Neural progenitor cell (in vitro differentiated cells): ENCODE data around the gene RAPGEF4. TPM values are rescaled to one million over a fixed set of nuclear protein-coding genes. Genes with fewer than 3 reads are reported as not detected.

Experiments
- DNase-seq: peaks from one replicate; pipeline ENCODE4 v3.0.0-alpha.2; 2016; ENCODE audit warnings: low spot score
- H2AFZ ChIP-seq: fragments of 200-600 bp; sonication (generic); replicated peaks from 2 replicates; pipeline ENCODE4 v1.6.1; 2016; ENCODE audit warnings: antibody characterized with exemption
- H3F3A ChIP-seq: fragments of 200-600 bp; sonication (generic); 2 replicates; pipeline ENCODE4 v1.6.1; 2016; ENCODE audit warnings: antibody characterized with exemption, low read depth
- H3K27ac ChIP-seq: fragments of 200-600 bp; sonication (generic); 2 replicates; pipeline ENCODE4 v1.5.1; 2016; ENCODE audit warnings: mild to moderate bottlenecking
- H3K27me3 ChIP-seq: fragments of 200-600 bp; sonication (generic); 2 replicates; pipeline ENCODE4 v1.6.1; 2016; ENCODE audit warnings: mild to moderate bottlenecking, moderate library complexity
- H3K36me3 ChIP-seq: fragments of 200-600 bp; sonication (generic); 2 replicates; pipeline ENCODE4 v1.5.1; 2016
- H3K4me1 ChIP-seq: fragments of 200-600 bp; sonication (generic); 2 replicates; pipeline ENCODE4 v1.6.1; 2016; ENCODE audit warnings: mixed run types
- H3K4me2 ChIP-seq: fragments of 200-600 bp; sonication (generic); 2 replicates; pipeline ENCODE4 v1.6.1; 2016
- H3K4me3 ChIP-seq: fragments of 200-600 bp; sonication (generic); 2 replicates; pipeline ENCODE4 v1.5.1; 2016
- H3K79me2 ChIP-seq: fragments of 200-600 bp; sonication (generic); 2 replicates; pipeline ENCODE4 v1.6.1; 2016; ENCODE audit warnings: low read depth
- H3K9ac ChIP-seq: fragments of 200-600 bp; sonication (generic); 2 replicates; pipeline ENCODE4 v1.6.1; 2016
- H3K9me3 ChIP-seq: fragments of 200-600 bp; sonication (generic); 2 replicates; pipeline ENCODE4 v1.5.1; 2016; ENCODE audit warnings: low read depth
- H4K20me1 ChIP-seq: fragments of 200-600 bp; sonication (generic); 2 replicates; pipeline ENCODE4 v1.6.1; 2016; ENCODE audit warnings: low read depth
- H3K27ac Mint-ChIP-seq: 3 replicates; pipeline ENCODE4 v1.8.0; 2021; ENCODE audit warnings: mixed read lengths
- H3K27me3 Mint-ChIP-seq: 2 replicates; pipeline ENCODE4 v1.8.0; 2022; ENCODE audit warnings: low read depth, mild to moderate bottlenecking, inconsistent platforms, moderate library complexity, mixed read lengths; ENCODE audit not compliant: insufficient read depth
- H3K36me3 Mint-ChIP-seq: 3 replicates; pipeline ENCODE4 v1.8.0; 2021; ENCODE audit warnings: mixed read lengths
- H3K4me1 Mint-ChIP-seq: 3 replicates; pipeline ENCODE4 v1.8.0; 2021; ENCODE audit warnings: mixed read lengths
- H3K4me3 Mint-ChIP-seq: 3 replicates; pipeline ENCODE4 v1.8.0; 2021; ENCODE audit warnings: mild to moderate bottlenecking, moderate library complexity, mixed read lengths
- H3K9me3 Mint-ChIP-seq: 3 replicates; pipeline ENCODE4 v1.8.0; 2020; ENCODE audit warnings: mixed read lengths
- CTCF ChIP-seq: fragments of 200-600 bp; sonication (generic); IDR thresholded peaks from 2 replicates; pipeline ENCODE4 v1.5.1; 2017; ENCODE audit warnings: antibody characterized with exemption, mild to moderate bottlenecking
- EZH2 ChIP-seq: fragments of 200-600 bp; sonication (generic); IDR thresholded peaks from 2 replicates; pipeline ENCODE4 v1.6.1; 2017; ENCODE audit warnings: antibody characterized with exemption, mild to moderate bottlenecking, moderate library complexity
- EZH2phosphoT487 ChIP-seq: fragments of 200-600 bp; sonication (generic); IDR thresholded peaks from 2 replicates; pipeline ENCODE4 v1.6.1; 2017; ENCODE audit warnings: antibody characterized with exemption
- total RNA-seq: library from RNA; depleted of rRNA; stranded (reverse); fragments of >200 nt; gene quantifications from 2 replicates; pipeline ENCODE4 v1.2.3, GENCODE V29; 2015; ENCODE audit warnings: low replicate concordance

Gene RAPGEF4
- total RNA-seq, 1 donor from 2014 or later, result 1.8 TPM

- Histone ChIP-seq H3K36me3 (no peaks in the 10 kb centered on the region), H3K27me3 (no peaks in the 10 kb centered on the region), H3F3A (no peaks in the 10 kb centered on the region), H3K4me1 (no peaks in the 10 kb centered on the region), H3K4me3 (no peak overlapping the region), H2AFZ (no peak overlapping the region), H3K9ac (no peak overlapping the region), H3K4me2 (no peak overlapping the region), H3K27ac (no peak overlapping the region), H4K20me1 (no peaks in the 10 kb centered on the region), H3K9me3 (no peaks in the 10 kb centered on the region), H3K79me2 (no peaks in the 10 kb centered on the region)
- H3K4me3 Mint-ChIP-seq, result no peak overlapping the region
- no peak for DNase-seq
- H3K9me3 Mint-ChIP-seq, result peaks cover 4% of the 10 kb centered on the region
- no peaks in the 10 kb centered on the region for H3K36me3 Mint-ChIP-seq
- TF ChIP-seq EZH2 (no peak), CTCF (no peak), EZH2phosphoT487 (no peak)
- H3K4me1 Mint-ChIP-seq, result peaks cover 6% of the 10 kb centered on the region
- no peak overlapping the region for H3K27ac Mint-ChIP-seq
- H3K27me3 Mint-ChIP-seq, result no peaks in the 10 kb centered on the region
Measured at GRCh38 chr2:173062801-173063200, 327.2 kb downstream of the RAPGEF4 start.

DNA sequence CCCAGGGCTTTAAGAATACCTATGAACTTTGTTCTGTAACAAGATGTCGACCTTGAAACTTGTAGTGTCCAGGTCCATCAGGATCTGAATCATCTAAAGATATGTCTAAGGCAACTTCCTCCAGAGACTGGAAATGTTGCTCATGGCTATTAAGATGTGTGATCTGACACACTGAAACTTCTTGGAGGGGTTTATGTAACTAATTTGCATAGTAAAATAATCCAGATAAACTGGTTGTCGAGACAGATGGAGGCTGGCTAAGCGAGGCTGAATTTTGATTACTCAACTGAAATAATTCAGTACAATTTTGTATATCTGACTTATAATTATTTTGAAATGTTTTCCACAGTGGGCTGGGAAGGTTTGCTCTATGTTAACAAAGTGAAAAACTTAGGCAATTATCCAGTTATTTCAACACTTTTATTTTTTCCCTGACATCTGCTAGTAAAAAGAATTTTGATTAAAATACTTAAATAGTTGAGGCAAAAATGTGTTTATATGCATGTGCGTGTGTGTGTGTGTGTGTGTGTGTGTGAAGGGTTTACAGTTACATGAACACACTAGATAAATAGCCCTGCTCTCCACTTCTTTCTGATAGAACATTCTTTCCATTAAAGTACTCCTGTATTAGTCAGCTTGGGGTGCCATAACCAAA lies 328.6 kb downstream of the RAPGEF4 start:
- Mint-ChIP-seq H3K4me1 (peaks cover 6% of the 10 kb centered on the region), H3K27me3 (no peaks in the 10 kb centered on the region), H3K9me3 (no peaks in the 10 kb centered on the region), H3K4me3 (no peak overlapping the region), H3K36me3 (no peaks in the 10 kb centered on the region), H3K27ac (no peak overlapping the region)
- no peak for TF ChIP-seq EZH2phosphoT487
- no peak for TF ChIP-seq EZH2
- TF ChIP-seq CTCF, result no peak
- no peak overlapping the region for H3K27ac ChIP-seq
- H3K4me1 ChIP-seq, result no peaks in the 10 kb centered on the region
- no peak overlapping the region for H3K4me3 ChIP-seq
- H2AFZ ChIP-seq, result no peak overlapping the region
- H3K79me2 ChIP-seq, result no peaks in the 10 kb centered on the region
- H3F3A ChIP-seq, result no peaks in the 10 kb centered on the region
- H3K9ac ChIP-seq, result no peak overlapping the region
- no peaks in the 10 kb centered on the region for H3K27me3 ChIP-seq
- H3K4me2 ChIP-seq, result no peak overlapping the region
- H3K36me3 ChIP-seq, result no peaks in the 10 kb centered on the region
- no peaks in the 10 kb centered on the region for H3K9me3 ChIP-seq
- H4K20me1 ChIP-seq, result no peaks in the 10 kb centered on the region
- DNase-seq, result no peak

- Mint-ChIP-seq H3K4me1 (peaks cover 6% of the 10 kb centered on the region), H3K4me3 (no peak overlapping the region), H3K9me3 (no peaks in the 10 kb centered on the region), H3K27ac (no peak overlapping the region), H3K36me3 (no peaks in the 10 kb centered on the region), H3K27me3 (no peaks in the 10 kb centered on the region)
- DNase-seq, result no peak
- Histone ChIP-seq H3K27ac (no peak overlapping the region), H3F3A (no peaks in the 10 kb centered on the region), H3K27me3 (no peaks in the 10 kb centered on the region), H2AFZ (no peak overlapping the region), H3K79me2 (no peaks in the 10 kb centered on the region), H3K4me2 (no peak overlapping the region), H4K20me1 (no peaks in the 10 kb centered on the region), H3K9me3 (no peaks in the 10 kb centered on the region), H3K36me3 (no peaks in the 10 kb centered on the region), H3K4me1 (no peaks in the 10 kb centered on the region), H3K9ac (no peak overlapping the region), H3K4me3 (no peak overlapping the region)
- TF ChIP-seq EZH2, result no peak
- TF ChIP-seq CTCF, result no peak
Measured at GRCh38 chr2:173066887-173067676, 331.4 kb downstream of the RAPGEF4 start.
